ENCODE data around the gene KIF13A. TPM values are rescaled to one million over a fixed set of nuclear protein-coding genes. Genes with fewer than 3 reads are reported as not detected.

The KIF13A gene
- total and polyA plus RNA-seq, 10 of the 15 experiments (the other 5 are each of a cell fraction or from before 2014, with no cell fraction given): 0.02 to 0.26 (median 0.13) TPM; not detected in 2

DNA sequence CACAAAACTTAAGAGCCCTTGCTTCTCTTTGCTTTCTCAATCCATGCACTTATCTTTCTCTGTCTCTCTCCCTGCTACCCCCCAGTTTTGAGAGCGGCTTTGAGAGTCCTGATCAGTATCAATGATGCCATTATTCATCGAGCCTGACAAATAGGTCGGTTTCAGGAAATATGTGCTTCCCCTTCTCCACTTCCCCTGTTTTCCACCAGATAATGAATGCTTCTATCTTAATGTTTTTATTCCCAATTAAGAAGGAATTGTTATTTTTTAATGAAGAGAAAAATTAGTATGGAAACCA is 117.7 kb downstream of the KIF13A start:
- no peak for DNase-seq (ENCODE audit: low read depth, low spot score)
- RAD21 ChIA-PET (ENCODE audit: unreplicated experiment): no interaction called here
- H3K4me2 ChIP-seq (ENCODE audit: control insufficient read depth, insufficient read depth): no peak overlapping the region
- H3K36me3 ChIP-seq (ENCODE audit: control insufficient read depth in 2 of 2, insufficient read depth in 2 of 2, low read length in 1 of 2): no peaks in the 10 kb centered on the region
- H3K27me3 ChIP-seq (replicated peaks in 1 of 2; ENCODE audit: control insufficient read depth in 2 of 2, insufficient read depth in 2 of 2, low read length in 1 of 2): no peaks in the 10 kb centered on the region; a peak in 1 of 4 replicates
- H3K4me3 ChIP-seq: no peak overlapping the region
- no peak for TF ChIP-seq SMAD5 (IDR thresholded peaks at IDR 0.05; ENCODE audit: low read depth)
- H3K4me1 ChIP-seq (ENCODE audit: control insufficient read depth, insufficient read depth, low read length): no peaks in the 10 kb centered on the region
- SMC1A ChIA-PET (ENCODE audit: uncharacterized antibody, unreplicated experiment): interaction anchor here (0.6 to 0.7 kb wide), 2 partner anchors 284 to 597 kb away, joined by 3 read pairs; no protein-coding TSS in a partner anchor
- H3K9ac ChIP-seq (ENCODE audit: control insufficient read depth, insufficient read depth, low read length): no peak overlapping the region
- H3K79me2 ChIP-seq (ENCODE audit: control insufficient read depth, insufficient read depth, low read length): no peaks in the 10 kb centered on the region
- H3K27ac ChIP-seq (ENCODE audit: control insufficient read depth, insufficient read depth): no peak overlapping the region
- no TSS peak for BruUV-seq (replicated peaks)
- no peak overlapping the region for H2AFZ ChIP-seq (ENCODE audit: control insufficient read depth, low read depth, low read length)
- POLR2A ChIA-PET: no interaction called here
- WGBS (ENCODE audit: insufficient coverage, insufficient replicate concordance, low lambda C conversion rate, missing lambda C conversion rate): 97% methylated on average over 3 of the region's 3 CpGs
- H4K20me1 ChIP-seq (ENCODE audit: control insufficient read depth, insufficient read depth): no peaks in the 10 kb centered on the region
- CTCF ChIA-PET: no interaction called here
- intact Hi-C loops (cut with micrococcal nuclease; ENCODE audit: unreplicated experiment): no loop called here
- in situ Hi-C loops (cut with MboI): no loop called here
- no peak for FAIRE-seq
- no peaks in the 10 kb centered on the region for H3K9me3 ChIP-seq (replicated peaks; ENCODE audit: control insufficient read depth, insufficient read depth, low read length)
- no peak for ATAC-seq

DNA sequence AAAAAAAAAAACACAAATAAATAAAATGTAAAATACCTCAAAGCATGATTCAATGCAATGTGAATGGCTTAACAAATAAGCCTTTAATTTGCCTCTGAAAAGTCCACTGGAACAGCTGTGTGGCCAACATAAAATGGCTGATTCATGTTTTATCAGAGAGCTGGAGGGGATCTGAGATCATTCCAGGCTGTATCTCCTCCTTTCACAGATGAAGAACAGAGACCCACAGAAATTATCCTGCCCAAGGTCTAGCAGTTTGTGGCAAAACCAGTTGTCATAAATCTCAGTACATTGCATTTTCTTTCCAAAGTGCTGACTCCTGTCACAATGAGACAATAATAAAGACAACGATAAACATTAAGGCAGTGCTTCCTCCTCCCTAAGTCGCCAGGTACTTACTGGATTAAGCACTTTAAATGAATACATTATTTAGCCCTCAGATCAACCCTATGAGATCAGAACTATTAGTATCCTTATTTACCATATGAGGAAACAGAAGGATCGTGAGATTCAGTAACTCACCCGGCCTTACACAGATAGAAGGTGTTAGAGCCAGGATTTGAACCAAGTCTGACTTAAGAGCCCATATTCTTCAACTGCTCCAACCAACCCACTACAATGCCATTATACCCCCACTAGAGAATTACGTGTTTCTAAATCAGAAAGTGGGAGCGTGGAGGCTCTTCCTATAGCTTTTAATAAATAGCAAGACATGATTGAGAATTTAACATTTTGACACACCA is 118.3 kb downstream of the KIF13A start:
- no peak overlapping the region for H2AFZ ChIP-seq (ENCODE audit: control insufficient read depth, low read depth, low read length)
- BruUV-seq (replicated peaks): no TSS peak
- in situ Hi-C loops (cut with MboI) (no loop called here), intact Hi-C loops (cut with micrococcal nuclease; ENCODE audit: unreplicated experiment) (no loop called here)
- ChIA-PET POLR2A (no interaction called here), SMC1A (ENCODE audit: uncharacterized antibody, unreplicated experiment) (interaction anchor here (0.7 kb wide), 1 partner anchor 283 kb away, joined by 3 read pairs; no protein-coding TSS in a partner anchor), CTCF (no interaction called here), RAD21 (ENCODE audit: unreplicated experiment) (no interaction called here)
- no peaks in the 10 kb centered on the region for H3K9me3 ChIP-seq (replicated peaks; ENCODE audit: control insufficient read depth, insufficient read depth, low read length)
- no peak overlapping the region for H3K27ac ChIP-seq (ENCODE audit: control insufficient read depth, insufficient read depth)
- no peaks in the 10 kb centered on the region for H3K36me3 ChIP-seq (ENCODE audit: control insufficient read depth in 2 of 2, insufficient read depth in 2 of 2, low read length in 1 of 2)
- TF ChIP-seq BRCA1 (IDR thresholded peaks at IDR 0.05; ENCODE audit: low read depth, low read length): no peak
- no peak for TF ChIP-seq ASH2L (IDR thresholded peaks at IDR 0.05; ENCODE audit: borderline replicate concordance, low read depth)
- no peak for TF ChIP-seq ZZZ3 (IDR thresholded peaks at IDR 0.05; ENCODE audit: control insufficient read depth, insufficient read length, low read depth)
- no peak for TF ChIP-seq IRF4 (IDR thresholded peaks at IDR 0.05; ENCODE audit: low read depth, low read length)
- TF ChIP-seq, protein P1, sequence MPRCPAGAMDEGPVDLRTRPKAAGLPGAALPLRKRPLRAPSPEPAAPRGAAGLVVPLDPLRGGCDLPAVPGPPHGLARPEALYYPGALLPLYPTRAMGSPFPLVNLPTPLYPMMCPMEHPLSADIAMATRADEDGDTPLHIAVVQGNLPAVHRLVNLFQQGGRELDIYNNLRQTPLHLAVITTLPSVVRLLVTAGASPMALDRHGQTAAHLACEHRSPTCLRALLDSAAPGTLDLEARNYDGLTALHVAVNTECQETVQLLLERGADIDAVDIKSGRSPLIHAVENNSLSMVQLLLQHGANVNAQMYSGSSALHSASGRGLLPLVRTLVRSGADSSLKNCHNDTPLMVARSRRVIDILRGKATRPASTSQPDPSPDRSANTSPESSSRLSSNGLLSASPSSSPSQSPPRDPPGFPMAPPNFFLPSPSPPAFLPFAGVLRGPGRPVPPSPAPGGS (IDR thresholded peaks at IDR 0.05; ENCODE audit: borderline replicate concordance, insufficient read depth, low read depth, low read length, poor library complexity, severe bottlenecking): no peak
- TF ChIP-seq CHD4 (IDR thresholded peaks at IDR 0.05): no peak
- no peak for TF ChIP-seq JUND (IDR thresholded peaks at IDR 0.05; ENCODE audit: low read depth, low read length)
- TF ChIP-seq TAF1 (IDR thresholded peaks at IDR 0.05; ENCODE audit: borderline replicate concordance, low read depth, low read length): no peak
- TF ChIP-seq FOXM1 (IDR thresholded peaks at IDR 0.05; ENCODE audit: low read depth, low read length): no peak
- no peak for TF ChIP-seq HDAC2 (IDR thresholded peaks at IDR 0.05)
- no peak for TF ChIP-seq MEF2B (IDR thresholded peaks at IDR 0.05; ENCODE audit: partially characterized antibody, poor library complexity, severe bottlenecking)
- H3K4me3 ChIP-seq: no peak overlapping the region
- ATAC-seq (no peak), FAIRE-seq (no peak), DNase-seq (ENCODE audit: low read depth, low spot score) (no peak)
- no peak overlapping the region for H3K4me2 ChIP-seq (ENCODE audit: control insufficient read depth, insufficient read depth)
- H3K4me1 ChIP-seq (ENCODE audit: control insufficient read depth, insufficient read depth, low read length): no peaks in the 10 kb centered on the region
- H4K20me1 ChIP-seq (ENCODE audit: control insufficient read depth, insufficient read depth): no peaks in the 10 kb centered on the region
- no peaks in the 10 kb centered on the region for H3K79me2 ChIP-seq (ENCODE audit: control insufficient read depth, insufficient read depth, low read length)
- 61% methylated on average over 6 of the region's 6 CpGs for WGBS (ENCODE audit: insufficient coverage, insufficient replicate concordance, low lambda C conversion rate, missing lambda C conversion rate)
- no peak overlapping the region for H3K9ac ChIP-seq (ENCODE audit: control insufficient read depth, insufficient read depth, low read length)
- no peaks in the 10 kb centered on the region; a peak in 1 of 4 replicates for H3K27me3 ChIP-seq (replicated peaks in 1 of 2; ENCODE audit: control insufficient read depth in 2 of 2, insufficient read depth in 2 of 2, low read length in 1 of 2)

All from GM12878 (cell line).